ENCODE data around the gene SIRT5. TPM values are rescaled to one million over a fixed set of nuclear protein-coding genes. Genes with fewer than 3 reads are reported as not detected.

The SIRT5 gene
- total RNA-seq, 1 experiment from 2014 or later: 13.8 TPM

DNA sequence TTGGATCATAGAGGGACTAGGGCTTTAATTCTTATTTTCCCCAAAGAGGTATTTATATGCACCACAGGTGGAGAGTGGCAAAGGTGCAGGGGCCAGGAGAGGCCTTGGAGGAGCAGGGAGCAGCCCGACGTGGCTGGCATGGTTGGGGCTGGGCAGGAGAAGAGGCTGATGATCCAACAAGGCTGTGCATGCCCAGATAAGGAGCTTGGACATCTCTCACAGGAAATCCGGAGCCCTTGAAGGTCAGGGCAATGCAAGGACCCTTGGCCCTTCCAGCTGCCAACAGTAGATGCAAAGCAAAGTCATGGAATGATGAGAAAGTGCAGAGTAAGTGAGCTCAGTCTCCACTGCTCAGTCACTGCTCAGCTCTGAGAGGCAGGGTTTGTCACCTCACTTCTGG lies 39.9 kb upstream of the SIRT5 start:
- RAD21 ChIA-PET (ENCODE audit: low non-redundant PET in 1 of 2, low total read pairs in 2 of 2, uncharacterized antibody in 2 of 2, unreplicated experiment in 2 of 2): no interaction called here
- no peaks in the 10 kb centered on the region for H3K79me2 ChIP-seq (ENCODE audit: insufficient read depth, low read length)

More for the DNA sequence above, 39.9 kb upstream of the SIRT5 start:
- no peak overlapping the region for H3K9ac ChIP-seq (ENCODE audit: low read length)
- no peaks in the 10 kb centered on the region for H3K9me2 ChIP-seq (ENCODE audit: insufficient read depth)
- no peak overlapping the region for H2AFZ ChIP-seq (ENCODE audit: low read depth, low read length, poor library complexity, severe bottlenecking)
- H3K36me3 ChIP-seq (ENCODE audit: control insufficient read depth in 1 of 2, insufficient read depth in 2 of 2, low read length in 2 of 2): no peaks in the 10 kb centered on the region
- no peak for TF ChIP-seq SIN3A (IDR thresholded peaks at IDR 0.05; ENCODE audit: low read depth)
- no peak for TF ChIP-seq YY1 (IDR thresholded peaks at IDR 0.05; ENCODE audit: extremely low read depth, insufficient replicate concordance, low read depth, low read length)
- TF ChIP-seq JUND (IDR thresholded peaks at IDR 0.05): no peak
- TF ChIP-seq RAD21 (IDR thresholded peaks at IDR 0.05; ENCODE audit: low read depth): no peak
- TF ChIP-seq ZNF274 (IDR thresholded peaks at IDR 0.05; ENCODE audit: low read depth, low read length): no peak
- TF ChIP-seq, protein P1, sequence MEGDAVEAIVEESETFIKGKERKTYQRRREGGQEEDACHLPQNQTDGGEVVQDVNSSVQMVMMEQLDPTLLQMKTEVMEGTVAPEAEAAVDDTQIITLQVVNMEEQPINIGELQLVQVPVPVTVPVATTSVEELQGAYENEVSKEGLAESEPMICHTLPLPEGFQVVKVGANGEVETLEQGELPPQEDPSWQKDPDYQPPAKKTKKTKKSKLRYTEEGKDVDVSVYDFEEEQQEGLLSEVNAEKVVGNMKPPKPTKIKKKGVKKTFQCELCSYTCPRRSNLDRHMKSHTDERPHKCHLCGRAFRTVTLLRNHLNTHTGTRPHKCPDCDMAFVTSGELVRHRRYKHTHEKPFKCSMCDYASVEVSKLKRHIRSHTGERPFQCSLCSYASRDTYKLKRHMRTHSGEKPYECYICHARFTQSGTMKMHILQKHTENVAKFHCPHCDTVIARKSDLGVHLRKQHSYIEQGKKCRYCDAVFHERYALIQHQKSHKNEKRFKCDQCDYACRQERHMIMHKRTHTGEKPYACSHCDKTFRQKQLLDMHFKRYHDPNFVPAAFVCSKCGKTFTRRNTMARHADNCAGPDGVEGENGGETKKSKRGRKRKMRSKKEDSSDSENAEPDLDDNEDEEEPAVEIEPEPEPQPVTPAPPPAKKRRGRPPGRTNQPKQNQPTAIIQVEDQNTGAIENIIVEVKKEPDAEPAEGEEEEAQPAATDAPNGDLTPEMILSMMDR (IDR thresholded peaks at IDR 0.05 in 2 of 3, conservative IDR thresholded peaks at IDR 0.05 in 1 of 3; ENCODE audit: borderline replicate concordance in 1 of 3, insufficient read depth in 1 of 3, low read depth in 2 of 3, low read length in 2 of 3): no peak
- TF ChIP-seq, protein P2, sequence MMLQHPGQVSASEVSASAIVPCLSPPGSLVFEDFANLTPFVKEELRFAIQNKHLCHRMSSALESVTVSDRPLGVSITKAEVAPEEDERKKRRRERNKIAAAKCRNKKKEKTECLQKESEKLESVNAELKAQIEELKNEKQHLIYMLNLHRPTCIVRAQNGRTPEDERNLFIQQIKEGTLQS (IDR thresholded peaks at IDR 0.05): no peak
- TF ChIP-seq, protein P3, sequence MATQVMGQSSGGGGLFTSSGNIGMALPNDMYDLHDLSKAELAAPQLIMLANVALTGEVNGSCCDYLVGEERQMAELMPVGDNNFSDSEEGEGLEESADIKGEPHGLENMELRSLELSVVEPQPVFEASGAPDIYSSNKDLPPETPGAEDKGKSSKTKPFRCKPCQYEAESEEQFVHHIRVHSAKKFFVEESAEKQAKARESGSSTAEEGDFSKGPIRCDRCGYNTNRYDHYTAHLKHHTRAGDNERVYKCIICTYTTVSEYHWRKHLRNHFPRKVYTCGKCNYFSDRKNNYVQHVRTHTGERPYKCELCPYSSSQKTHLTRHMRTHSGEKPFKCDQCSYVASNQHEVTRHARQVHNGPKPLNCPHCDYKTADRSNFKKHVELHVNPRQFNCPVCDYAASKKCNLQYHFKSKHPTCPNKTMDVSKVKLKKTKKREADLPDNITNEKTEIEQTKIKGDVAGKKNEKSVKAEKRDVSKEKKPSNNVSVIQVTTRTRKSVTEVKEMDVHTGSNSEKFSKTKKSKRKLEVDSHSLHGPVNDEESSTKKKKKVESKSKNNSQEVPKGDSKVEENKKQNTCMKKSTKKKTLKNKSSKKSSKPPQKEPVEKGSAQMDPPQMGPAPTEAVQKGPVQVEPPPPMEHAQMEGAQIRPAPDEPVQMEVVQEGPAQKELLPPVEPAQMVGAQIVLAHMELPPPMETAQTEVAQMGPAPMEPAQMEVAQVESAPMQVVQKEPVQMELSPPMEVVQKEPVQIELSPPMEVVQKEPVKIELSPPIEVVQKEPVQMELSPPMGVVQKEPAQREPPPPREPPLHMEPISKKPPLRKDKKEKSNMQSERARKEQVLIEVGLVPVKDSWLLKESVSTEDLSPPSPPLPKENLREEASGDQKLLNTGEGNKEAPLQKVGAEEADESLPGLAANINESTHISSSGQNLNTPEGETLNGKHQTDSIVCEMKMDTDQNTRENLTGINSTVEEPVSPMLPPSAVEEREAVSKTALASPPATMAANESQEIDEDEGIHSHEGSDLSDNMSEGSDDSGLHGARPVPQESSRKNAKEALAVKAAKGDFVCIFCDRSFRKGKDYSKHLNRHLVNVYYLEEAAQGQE (IDR thresholded peaks at IDR 0.05; ENCODE audit: low read depth): no peak
- TF ChIP-seq SP1 (IDR thresholded peaks at IDR 0.05; ENCODE audit: low read depth): no peak
- TF ChIP-seq ZFX (IDR thresholded peaks at IDR 0.05): no peak
- CTCF ChIA-PET: no interaction called here
- no peak for ATAC-seq
- H3K9me3 ChIP-seq (ENCODE audit: control insufficient read depth in 1 of 2, insufficient read depth in 1 of 2, low read depth in 1 of 2, low read length in 2 of 2): no peaks in the 10 kb centered on the region
- intact Hi-C loops (cut with micrococcal nuclease): no loop called here
- POLR2A ChIA-PET: no interaction called here
- no peaks in the 10 kb centered on the region for H3K27me3 ChIP-seq (ENCODE audit: insufficient read depth, low read length)
- no TSS peak for BruUV-seq (replicated peaks)
- H3K27ac ChIP-seq (ENCODE audit: low read depth, low read length): no peak overlapping the region
- DNase-seq (ENCODE audit: low read depth, low spot score): no peak
- H4K20me1 ChIP-seq (ENCODE audit: insufficient read depth): no peaks in the 10 kb centered on the region
- H3K4me1 ChIP-seq (ENCODE audit: control insufficient read depth in 1 of 2, insufficient read depth in 2 of 2, low read length in 2 of 2): no peaks in the 10 kb centered on the region
- H3K4me2 ChIP-seq (ENCODE audit: low read length): no peak overlapping the region
- no peak overlapping the region for H3K4me3 ChIP-seq (replicated peaks in 1 of 2; ENCODE audit: low read depth in 1 of 2, low read length in 2 of 2)
